Dermis blood vessel endothelial cell (primary cell): ENCODE data around the gene SLC9A6. TPM values are rescaled to one million over a fixed set of nuclear protein-coding genes. Genes with fewer than 3 reads are reported as not detected.
"Not testable (repeated sequence)": the region's sequence is repeated elsewhere in the genome, so short reads cannot be mapped to it uniquely, and the experiment has no call there.

ENCODE experiments used
- DNase-seq: peaks from one replicate; pipeline ENCODE4 v3.0.0; 2010
- total RNA-seq: library from RNA; depleted of rRNA; stranded (reverse); fragments of >200 nt; gene quantifications from 2 replicates; pipeline ENCODE4 v1.2.3, GENCODE V29; 2014

The SLC9A6 gene
- total RNA-seq, 1 donor from 2014 or later = 18.4 TPM

DNA sequence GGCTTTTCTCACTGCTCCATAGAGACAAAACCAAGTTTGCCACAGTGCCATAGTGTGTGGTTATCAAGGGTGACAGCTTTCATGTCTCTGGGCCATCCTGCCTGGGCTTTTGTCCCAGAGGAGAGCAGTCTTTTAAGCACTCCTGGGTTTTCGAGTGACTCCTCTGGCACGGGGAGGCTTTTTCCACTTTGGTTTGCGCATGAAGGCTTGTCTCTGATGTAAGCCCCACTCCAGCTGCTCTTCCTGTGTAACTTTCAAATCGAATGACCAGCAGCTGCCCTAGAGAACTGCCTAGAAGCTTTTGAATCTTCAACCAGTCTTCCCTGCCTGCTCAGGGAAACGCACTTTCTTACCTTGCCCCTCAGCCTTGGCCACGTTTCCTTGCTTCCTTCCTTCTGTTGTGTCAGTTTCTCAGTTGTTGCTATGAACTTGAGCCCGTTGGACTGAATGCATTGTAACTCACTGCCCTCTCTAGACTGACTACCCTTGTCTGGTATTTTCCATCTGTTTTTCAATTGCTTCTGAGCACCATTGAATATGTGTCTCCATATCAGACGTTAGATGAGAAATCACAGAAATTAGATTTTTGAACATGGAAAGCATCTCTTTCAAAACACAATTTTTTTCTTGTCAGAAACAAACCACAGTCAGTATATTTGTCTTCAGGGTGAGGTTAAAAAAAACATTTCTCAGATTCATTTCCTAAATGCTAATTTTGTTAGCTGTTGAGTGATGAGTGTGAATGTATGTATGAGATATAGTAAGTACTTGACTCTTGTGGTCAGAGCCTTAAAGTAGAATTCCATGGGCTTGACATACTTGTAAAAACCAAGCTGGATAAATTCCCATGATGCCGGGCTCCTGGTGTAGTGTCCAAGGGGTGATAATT, 45.3 kb downstream of the SLC9A6 start:
- DNase-seq = peak; percentile 89

DNA sequence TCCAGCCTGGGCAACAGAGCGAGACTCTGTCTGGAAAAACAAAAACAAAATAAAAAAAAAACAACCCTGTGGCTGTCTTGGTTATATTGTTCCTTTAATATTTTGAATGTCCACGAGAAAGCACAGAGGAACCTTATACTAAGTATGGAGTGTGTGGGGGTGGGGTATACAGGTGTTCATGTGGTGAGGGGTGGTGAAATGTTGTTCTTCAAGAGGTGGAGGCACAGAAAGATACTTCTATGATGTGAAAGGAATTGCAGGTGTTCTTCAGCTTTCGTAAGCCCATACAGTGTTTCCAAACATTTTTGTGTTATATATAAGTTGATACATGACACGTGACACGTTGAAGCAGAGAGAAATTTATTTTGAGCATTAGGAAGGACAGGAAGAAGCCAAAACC, 46.4 kb downstream of the SLC9A6 start:
- no peak for DNase-seq

DNA sequence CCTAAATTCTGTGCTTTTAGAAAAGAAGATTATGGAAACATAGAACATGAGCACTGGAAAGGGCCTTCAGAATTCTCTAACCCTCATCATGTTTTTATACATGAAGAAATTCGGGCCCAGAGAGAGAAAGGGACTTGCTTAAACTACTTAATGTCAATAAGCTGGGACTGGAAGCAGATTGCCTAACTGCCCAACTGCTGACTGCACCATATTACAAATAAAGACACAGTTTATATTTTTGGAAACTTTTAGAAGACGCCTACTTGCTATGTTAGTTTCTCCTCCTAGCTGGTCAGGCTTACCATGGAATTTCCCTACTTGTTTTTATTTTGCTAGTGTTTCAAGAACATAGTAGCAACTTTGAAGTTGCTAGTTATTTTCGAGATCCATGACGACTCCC, 47.1 kb downstream of the SLC9A6 start:
- DNase-seq = no peak

DNA sequence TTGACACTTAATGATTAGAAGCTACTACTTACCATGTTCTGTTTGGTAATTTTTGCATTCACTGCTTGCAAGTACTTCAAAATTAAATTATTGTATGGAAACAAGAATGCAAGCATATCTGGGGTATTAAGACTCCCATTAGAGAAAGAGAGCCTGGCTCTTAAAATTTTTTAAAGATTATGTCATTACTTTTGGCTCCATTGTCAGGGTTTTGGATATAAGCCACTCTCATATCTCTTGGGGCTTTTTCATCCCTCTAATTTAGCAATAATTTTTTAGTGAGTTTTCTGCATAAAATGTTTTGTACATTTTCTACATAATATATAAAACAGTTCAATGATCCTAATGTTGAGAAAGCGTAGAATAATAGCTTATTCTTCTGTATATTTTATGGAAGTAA, 49.4 kb downstream of the SLC9A6 start:
- DNase-seq = no peak

DNA sequence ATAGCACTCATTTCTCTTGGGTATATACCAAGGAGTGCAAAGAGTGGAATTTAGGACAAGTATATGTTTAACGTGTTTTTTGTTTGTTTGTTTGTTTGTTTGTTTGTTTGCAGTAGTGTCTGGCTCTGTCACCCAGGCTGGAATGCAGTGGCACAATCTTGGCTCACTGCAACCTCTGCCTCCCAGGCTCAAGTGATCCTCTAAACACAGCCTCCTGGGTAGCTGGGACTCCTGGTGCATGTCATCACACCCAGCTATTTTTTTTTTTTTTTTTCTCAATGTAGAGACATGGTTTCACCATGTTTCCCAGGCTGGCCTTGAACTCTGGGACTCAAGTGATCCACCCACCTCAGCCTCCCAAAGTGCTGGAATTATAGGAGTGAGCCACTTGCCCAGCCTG, 50.4 kb downstream of the SLC9A6 start:
- DNase-seq = no peak

DNA sequence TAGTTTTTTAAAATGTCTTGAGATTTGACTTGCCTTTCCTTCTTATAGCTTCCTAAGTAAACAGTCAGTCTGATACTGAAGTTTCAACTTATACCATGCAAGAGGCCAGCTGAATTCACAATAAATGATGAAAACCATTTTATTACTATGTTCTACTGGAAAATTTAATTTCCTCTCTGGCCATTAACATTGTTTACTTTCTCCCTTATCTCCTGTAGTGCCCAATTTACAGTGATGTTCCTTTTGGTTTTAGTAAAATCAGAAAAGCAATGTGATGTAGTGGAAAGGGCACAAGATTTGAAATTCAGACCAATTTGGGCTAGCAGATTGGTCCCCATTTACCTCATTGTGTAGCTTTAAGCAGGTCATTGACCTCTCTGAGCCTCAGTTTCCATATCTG, 54.2 kb downstream of the SLC9A6 start:
- no peak for DNase-seq

DNA sequence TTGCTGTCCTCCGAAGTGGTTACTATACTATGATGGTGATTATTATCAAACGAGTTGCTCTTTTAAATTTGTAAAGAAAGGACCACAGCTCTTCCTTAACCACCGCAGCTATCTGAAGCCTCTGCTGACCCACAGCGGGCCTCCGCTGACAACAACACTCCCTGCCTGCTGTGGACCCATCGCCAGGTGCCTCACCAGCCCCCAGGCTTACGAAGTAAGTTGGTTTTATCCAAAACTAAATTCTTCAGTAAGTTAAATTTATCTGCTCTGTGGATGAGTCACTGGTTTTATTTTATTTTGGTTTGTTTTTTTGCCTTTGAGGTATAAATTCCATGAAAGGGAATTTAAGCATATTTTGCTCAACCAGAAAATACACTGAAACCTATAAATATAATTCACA, 54.7 kb downstream of the SLC9A6 start:
- no peak for DNase-seq

DNA sequence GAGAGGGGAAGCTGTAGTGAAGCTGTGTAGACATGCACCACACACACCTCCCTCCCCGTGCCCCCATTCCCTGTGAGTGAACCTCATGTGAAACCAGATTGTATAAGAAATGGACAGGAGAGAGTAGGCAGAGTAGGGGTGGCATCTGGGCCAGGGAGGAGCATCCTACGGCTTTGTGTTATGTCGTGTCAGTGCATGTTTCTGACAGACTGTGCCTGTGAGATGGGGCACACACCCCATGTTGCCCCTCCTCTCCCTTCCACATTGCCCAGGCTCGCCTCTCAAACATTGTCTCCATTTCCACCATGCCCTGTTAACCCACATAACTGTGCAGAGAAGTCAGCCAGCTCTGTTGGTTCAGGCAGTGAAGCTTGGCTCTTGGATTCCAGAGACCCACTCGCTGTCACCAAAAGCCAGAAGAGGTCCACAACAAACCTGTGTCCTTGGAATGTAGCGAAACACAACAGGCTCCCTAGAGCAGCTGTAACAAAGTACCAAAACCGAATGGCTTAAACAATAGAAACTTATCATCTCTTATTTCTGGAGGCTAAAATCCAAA, 56.1 kb downstream of the SLC9A6 start:
- DNase-seq = no peak

DNA sequence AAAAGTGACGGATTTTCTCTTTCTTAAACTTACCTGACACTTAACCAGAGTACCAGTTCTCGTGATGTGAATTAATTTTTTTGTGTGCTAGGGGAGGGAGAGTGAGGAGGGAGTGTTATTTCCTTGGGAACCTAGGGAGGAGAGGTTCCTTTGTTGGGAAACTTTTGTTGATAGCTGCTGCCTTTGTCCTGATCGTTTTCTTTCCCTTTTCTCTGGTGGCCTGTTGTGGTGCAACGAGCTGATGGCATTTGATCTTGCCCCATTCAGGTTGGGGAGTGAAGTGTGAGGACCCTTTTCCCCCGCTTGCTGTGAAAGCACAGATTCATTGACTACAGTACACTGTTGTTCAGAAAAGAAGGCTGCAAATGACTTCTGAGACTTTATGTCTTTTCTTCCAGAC, 59.8 kb downstream of the SLC9A6 start:
- DNase-seq = no peak

DNA sequence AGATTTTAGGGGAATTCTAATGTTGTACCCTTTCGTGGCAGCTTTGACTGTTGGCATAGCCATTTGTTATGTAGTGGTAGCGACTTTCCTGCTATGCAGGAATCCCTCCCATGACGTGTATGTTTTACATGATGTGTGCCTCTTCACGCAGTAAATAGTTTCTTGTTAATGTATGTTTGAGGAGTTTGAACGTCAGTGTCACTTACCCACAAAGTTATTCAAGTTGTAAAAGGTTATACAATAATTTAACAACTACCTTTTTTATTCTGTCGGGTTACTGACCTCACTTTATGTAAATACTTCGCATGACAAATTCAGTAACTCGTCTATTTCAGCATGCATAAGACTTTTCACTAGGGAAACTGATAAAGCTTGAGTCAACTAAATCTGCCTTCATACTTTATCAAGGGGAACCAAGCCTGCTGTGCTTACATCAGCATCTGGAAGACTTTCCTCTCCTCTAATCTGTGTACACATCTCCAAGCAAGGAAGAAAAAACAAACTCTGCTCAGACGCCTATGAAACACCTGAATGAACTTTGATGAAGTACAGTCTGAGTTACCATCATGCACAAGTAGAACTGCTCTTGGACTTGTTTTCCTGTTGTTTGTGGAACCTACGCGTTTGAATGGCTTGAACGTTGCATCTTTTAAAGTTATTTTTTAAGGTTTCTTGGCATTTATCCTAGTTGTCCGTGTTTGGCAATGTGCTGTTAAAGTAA, 61.2 kb downstream of the SLC9A6 start:
- DNase-seq = no peak

DNA sequence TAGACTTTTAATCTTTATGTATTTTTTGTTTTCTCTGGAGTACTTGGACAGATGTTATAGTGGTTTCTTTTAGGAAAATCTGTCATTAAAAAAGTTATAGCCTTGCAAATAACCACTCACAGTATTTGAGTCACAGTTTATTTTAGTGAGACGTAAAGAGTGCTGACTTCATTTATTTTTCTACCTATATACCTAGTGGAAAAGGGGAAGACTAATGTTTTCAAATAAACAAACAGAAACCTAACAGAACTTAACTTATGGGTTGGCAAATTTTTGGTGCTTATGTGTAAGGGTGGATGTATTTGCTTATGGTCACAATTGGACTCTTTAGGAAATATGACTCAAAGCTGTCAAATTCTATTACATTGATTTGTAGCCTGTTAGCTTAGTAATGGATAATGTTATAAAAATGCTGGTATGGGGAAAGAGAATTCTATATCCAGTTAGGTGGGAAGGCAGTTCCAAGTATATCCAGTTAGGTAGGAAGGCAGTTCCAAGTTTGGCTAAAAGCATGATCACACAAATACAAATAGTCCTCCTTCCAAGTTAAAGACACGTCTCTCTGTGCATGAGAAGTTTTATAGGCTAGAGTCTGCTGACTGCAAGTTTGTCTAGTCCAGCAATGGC, 61.9 kb downstream of the SLC9A6 start:
- no peak for DNase-seq

DNA sequence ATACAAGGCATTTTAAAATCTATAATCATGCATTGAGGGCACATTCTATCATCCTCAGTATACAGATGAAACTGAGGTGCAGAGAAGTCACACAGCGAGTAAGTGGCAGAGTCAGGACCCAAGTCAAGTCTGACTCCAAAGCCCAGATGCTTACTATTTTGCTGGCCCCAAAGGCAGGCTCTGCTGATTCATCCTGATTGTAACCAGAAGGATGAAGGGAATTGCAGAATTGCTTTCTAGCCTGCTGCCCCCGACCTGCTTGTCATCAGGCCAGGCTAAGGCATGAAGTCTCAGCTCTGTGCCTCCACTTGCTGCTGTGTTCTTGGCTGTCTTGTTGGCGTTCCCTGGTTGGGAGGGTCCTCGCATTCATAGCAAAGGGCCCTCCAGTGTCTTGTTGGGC, 62.7 kb downstream of the SLC9A6 start:
- no peak for DNase-seq

DNA sequence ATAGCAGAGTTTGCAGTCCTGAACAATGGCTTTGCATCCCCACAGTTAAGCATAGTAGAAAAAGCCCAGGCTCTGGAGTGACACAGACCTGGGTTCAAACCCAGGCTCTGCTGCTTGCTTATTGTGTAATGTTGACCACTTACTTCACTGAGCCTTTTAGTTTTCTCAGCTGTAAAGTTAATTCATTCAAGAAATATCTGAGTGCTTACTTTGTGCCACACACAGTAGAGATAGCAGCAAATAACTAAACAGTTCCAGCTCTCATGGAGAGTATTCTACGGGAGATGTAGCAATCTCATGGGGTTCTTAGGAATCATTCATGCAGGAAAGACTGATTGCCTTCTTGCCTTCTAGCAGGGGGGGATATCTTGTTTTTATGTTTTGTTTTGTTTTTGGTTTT, 63.2 kb downstream of the SLC9A6 start:
- DNase-seq = no peak

DNA sequence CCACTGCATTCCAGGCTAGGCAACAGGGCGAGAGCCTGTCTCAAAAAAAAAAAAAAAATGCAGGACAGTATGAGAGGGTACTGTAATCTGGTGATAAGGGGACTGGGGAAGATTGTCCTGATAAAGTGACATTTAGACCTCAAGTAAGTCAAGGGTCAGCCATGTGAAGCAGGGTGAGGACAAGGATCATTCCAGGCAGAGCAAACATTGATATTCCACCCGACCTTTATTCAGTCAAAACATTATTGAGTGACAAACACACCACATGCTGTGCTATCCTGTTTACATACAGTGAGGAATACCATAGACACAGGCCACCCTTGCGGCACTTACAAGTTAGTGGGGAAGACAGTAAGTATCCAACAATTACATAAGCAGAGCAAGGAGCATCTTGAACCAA, 64.4 kb downstream of the SLC9A6 start:
- DNase-seq = no peak

DNA sequence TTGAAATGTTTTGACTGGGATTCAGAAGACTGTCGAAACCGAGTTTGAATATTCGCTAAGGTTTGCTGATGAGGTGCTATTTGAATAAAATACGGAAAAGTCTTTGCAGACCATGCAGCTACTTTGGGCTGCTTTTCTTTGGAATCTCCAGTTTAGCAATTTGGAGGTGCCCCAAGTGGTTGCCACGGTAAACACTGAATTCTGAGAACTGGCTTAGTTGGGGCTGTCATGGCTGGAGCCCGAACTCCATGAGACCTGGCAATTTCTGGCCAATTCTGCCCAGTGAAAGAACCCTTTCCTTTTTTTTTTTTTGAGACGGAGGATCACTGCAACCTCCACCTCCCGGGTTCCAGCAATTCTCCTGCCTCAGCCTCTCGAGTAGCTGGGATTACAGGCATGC, 65.6 kb downstream of the SLC9A6 start:
- not testable (repeated sequence) for DNase-seq

DNA sequence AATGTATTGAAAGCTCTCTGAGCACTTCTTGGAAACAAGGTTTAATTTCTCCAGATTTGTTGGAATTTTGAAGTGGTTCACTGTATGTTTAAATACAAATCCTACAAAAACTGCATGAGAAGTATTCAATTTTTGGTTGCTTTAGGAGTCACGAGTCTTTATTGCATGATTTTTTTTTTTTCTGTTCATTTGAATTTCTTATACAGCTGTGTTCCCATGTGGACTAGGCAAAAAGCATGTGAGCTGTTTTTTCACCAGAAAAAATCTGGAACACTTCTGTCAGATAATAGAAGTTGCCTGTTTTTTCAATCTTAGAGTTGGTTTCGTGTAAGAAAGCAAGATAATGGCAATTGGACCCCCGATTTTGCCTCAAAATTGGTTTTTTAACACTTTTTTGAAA, 66.4 kb downstream of the SLC9A6 start:
- no peak for DNase-seq

DNA sequence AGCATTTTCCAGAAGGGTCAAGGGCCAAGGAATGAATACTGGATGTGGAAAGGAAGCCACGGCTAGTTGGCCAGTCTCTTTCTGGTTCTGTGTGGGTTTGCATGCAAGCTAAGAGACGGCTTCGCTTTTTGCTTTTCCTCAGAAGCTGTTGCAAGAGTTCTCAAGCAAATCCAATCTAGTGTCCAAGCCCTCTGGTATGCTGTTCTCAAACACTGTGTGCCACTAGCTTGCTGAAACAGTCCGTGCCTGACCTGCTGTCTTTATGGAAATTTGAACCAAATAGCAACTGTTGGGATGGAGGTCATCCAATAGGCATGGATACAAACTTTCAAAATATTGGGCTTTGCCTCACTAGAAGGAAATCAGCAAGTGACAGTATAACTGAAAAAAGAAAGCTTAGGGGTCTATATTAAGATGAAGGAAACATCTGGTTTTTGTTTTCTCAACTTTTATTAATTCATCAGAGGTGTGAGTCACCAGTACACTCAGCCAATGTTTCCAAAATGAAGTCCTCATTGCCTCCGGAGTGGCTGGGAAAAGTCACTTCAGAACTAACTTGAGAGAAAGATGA, 70.5 kb downstream of the SLC9A6 start:
- DNase-seq = peak; percentile 85

DNA sequence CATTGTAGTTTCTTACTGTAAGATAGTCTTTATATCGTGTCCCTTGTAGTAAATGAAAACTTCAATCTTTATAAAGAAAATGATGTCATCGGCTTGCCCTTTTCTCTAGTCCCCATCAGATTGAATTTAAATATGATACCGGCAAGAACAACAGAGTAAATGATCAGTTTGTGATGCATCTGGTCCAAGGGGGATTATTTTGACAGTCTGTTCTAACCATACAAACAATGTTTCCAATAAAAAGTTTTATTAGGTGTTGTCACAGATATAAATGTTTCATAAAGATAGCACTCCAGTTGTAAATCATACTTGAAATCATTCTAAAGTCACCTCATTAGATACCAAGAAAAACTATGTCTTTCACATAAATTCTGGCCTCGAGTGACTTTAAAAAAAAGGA, 72.3 kb downstream of the SLC9A6 start:
- no peak for DNase-seq

DNA sequence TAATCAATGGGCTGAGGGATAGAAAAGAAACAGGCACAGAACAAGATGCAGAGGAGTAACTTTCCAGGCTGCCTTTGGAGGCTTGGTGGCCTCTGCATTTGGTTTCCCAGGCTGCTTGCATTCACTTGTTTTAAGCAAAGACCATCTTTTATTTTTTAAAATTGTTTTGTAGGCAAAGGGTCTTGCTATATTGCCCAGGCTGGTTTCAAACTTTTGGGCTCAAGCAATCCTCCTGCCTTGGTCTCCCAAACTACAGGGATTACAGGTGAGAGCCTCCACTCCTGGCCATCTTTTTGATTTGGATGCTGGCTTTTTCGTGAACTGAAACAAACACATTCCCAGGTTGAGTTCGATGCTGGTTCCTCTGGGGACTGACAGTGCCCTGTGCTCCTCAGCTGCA, 74.1 kb downstream of the SLC9A6 start:
- no peak for DNase-seq

DNA sequence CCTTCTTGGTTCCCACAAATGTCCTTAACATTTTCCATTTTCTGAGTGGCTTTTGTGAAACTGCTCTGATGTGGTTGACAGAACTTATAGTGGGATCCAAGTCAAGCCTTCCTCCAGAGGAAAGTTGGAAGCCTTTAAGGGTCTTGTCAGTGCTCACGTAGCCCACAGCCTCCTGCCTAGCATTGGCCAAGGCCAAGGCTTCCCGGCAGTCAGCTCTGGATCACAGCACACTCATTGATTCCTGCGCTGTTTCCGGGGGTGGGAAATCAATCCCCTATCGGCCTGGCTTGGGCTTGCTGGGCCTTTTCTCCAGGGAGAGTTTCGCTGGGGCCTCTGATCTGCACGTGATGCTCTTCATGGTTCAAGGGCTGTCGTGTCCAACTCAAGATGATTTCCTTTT, 76.1 kb downstream of the SLC9A6 start:
- DNase-seq = no peak

DNA sequence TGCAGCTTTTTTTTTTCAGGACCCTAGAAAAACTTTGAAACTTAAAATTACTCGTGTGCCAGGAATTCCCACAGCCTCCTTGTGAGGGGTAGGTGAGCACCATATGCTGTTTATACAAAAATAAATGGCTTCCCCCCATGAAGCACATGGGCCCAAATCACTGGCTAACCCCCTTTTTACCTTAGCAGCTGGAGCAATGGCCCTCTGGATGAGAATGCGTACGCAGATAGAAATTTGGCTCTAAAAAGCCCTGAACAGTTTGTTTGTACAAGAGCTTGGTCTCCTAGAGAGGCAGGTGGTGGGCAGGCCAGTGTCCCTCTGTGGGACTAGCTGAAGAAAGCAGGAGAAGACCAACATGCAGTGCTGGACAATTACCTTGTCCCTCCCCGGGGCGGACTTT, 76.5 kb downstream of the SLC9A6 start:
- no peak for DNase-seq

DNA sequence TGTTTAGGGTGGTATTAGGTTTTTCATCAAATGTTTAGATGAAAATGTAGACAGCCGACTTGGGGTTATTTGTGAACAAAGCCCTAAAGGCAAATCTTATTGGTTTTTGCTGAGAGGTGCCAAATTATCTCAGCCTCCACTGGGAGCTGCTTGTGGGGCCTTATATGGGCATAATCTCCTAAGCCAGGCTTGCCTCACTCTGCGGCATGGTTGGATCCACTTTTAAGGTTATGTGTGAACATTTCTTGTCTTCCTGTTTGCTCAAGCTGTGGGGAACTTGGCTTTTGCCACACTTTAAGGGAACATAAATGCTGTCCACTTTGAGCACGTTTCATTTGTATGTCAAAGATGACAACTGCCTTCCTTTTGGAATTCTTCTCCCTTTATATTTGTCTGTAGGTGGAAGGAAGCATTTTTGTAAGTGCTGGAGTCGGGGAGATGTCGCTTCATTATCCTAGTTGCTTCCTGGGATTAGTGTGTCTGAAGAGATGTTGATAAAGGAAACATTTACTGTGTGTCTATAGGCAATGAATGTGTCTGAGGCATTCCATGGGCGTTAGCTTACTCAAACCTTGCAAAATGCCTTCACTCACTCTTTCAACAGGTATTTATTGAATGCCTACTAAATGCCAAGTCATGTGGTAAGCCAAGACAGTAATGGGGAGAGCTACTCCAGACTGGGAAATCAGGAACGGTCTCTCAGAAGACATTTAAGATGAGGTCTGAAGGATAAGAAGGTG, 78.3 kb downstream of the SLC9A6 start:
- DNase-seq = peak; percentile 46
